MCF 10A (cell line): Measurements from ENCODE around the gene HMOX2. TPM values are rescaled to one million over a fixed set of nuclear protein-coding genes. Genes with fewer than 3 reads are reported as not detected.

Experiments
- BruUV-seq: library from RNA; stranded (reverse); fragments of 400-500 nt; replicated peaks from 2 replicates; lab custom pipeline; 2021; lab: Mats Ljungman, UMichigan
- CTCF ChIA-PET: fragments of 300-600 bp; sonication (Branson Sonifier 250); formaldehyde crosslinking; extraction: SDS; loops from one replicate; lab custom pipeline; 2021; ENCODE audit warnings: antibody characterized with exemption, inconsistent platforms; lab: Yijun Ruan, JAX
- POLR2A ChIA-PET: fragments of 300-600, 350-650 bp; sonication (Branson Sonifier 250); formaldehyde crosslinking; extraction: SDS; loops from one replicate; lab custom pipeline; 2020; ENCODE audit warnings: antibody characterized with exemption, inconsistent platforms; lab: Yijun Ruan, JAX
- DNase-seq: peaks from one replicate; pipeline ENCODE4 v3.0.0-alpha.2; 2018; ENCODE audit not compliant: unreplicated experiment
- H3K27ac Mint-ChIP-seq: one replicate; pipeline ENCODE4 v1.8.0; 2022; ENCODE audit warnings: mild to moderate bottlenecking, low read depth, mixed read lengths; ENCODE audit not compliant: unreplicated experiment
- H3K27me3 Mint-ChIP-seq: one replicate; pipeline ENCODE4 v1.8.0; 2022; ENCODE audit warnings: mixed read lengths; ENCODE audit not compliant: insufficient read depth, unreplicated experiment
- H3K36me3 Mint-ChIP-seq: one replicate; pipeline ENCODE4 v1.8.0; 2022; ENCODE audit warnings: mild to moderate bottlenecking, moderate library complexity, mixed read lengths; ENCODE audit not compliant: insufficient read depth, unreplicated experiment
- H3K4me1 Mint-ChIP-seq: one replicate; pipeline ENCODE4 v1.8.0; 2022; ENCODE audit warnings: mixed read lengths; ENCODE audit not compliant: insufficient read depth, unreplicated experiment
- H3K4me3 Mint-ChIP-seq: one replicate; pipeline ENCODE4 v1.8.0; 2022; ENCODE audit warnings: mild to moderate bottlenecking, moderate library complexity, mixed read lengths; ENCODE audit not compliant: unreplicated experiment
- H3K9me3 Mint-ChIP-seq: one replicate; pipeline ENCODE4 v1.8.0; 2022; ENCODE audit warnings: mixed read lengths; ENCODE audit not compliant: unreplicated experiment
- intact Hi-C: fragments of 100-400 bp; cut with micrococcal nuclease; formaldehyde crosslinking; loops from 2 replicates; pipeline ENCODE4 v1.14.1; 2022
- total RNA-seq: library from RNA; stranded (reverse); gene quantifications from 2 replicates; pipeline ENCODE4 v1.2.3, GENCODE V29; 2022
- TF ChIP-seq, protein P1 (sequence below): fragments of 200-600 bp; IDR thresholded peaks from one replicate; pipeline ENCODE4 v1.8.0; 2022; ENCODE audit warnings: antibody characterized with exemption, mild to moderate bottlenecking; ENCODE audit not compliant: unreplicated experiment

Gene HMOX2
- total RNA-seq, 1 experiment from 2014 or later: 65.6 TPM

DNA sequence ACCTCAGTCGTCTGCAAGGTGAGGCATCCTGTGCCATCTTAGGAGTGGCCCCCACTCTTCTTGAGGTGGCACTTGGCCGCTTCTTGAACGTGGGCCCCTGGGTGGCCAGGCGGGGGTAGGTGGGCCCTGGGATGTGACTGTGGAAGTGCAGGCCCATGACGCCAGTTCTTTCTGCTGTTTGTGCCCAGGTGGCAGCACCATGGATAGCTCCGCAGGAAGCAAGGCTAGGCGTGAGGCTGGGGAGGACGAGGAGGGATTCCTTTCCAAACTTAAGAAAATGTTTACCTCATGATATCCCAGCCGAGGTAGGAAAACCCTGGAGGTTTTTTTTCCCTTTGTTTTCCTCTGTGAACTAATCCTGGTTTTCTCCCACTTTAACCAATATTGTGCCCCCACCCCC is 21.6 kb upstream of the HMOX2 start:
- no peak overlapping the region for H3K27ac Mint-ChIP-seq
- POLR2A ChIA-PET: interaction anchor here (0.8 kb wide), 1 partner anchor 14 kb away, joined by 3 read pairs; no protein-coding TSS in a partner anchor
- BruUV-seq: no TSS peak
- peaks cover 94% of the 10 kb centered on the region for H3K36me3 Mint-ChIP-seq
- H3K4me1 Mint-ChIP-seq: peaks cover 7% of the 10 kb centered on the region
- intact Hi-C loops: no loop called here
- no peaks in the 10 kb centered on the region for H3K27me3 Mint-ChIP-seq
- H3K9me3 Mint-ChIP-seq: no peaks in the 10 kb centered on the region
- no peak overlapping the region for H3K4me3 Mint-ChIP-seq
- TF ChIP-seq, protein P1, sequence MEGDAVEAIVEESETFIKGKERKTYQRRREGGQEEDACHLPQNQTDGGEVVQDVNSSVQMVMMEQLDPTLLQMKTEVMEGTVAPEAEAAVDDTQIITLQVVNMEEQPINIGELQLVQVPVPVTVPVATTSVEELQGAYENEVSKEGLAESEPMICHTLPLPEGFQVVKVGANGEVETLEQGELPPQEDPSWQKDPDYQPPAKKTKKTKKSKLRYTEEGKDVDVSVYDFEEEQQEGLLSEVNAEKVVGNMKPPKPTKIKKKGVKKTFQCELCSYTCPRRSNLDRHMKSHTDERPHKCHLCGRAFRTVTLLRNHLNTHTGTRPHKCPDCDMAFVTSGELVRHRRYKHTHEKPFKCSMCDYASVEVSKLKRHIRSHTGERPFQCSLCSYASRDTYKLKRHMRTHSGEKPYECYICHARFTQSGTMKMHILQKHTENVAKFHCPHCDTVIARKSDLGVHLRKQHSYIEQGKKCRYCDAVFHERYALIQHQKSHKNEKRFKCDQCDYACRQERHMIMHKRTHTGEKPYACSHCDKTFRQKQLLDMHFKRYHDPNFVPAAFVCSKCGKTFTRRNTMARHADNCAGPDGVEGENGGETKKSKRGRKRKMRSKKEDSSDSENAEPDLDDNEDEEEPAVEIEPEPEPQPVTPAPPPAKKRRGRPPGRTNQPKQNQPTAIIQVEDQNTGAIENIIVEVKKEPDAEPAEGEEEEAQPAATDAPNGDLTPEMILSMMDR: no peak
- CTCF ChIA-PET: interaction anchor here (0.5 kb wide), 1 partner anchor 257 kb away, joined by 5 read pairs; no protein-coding TSS in a partner anchor
- DNase-seq: no peak

DNA sequence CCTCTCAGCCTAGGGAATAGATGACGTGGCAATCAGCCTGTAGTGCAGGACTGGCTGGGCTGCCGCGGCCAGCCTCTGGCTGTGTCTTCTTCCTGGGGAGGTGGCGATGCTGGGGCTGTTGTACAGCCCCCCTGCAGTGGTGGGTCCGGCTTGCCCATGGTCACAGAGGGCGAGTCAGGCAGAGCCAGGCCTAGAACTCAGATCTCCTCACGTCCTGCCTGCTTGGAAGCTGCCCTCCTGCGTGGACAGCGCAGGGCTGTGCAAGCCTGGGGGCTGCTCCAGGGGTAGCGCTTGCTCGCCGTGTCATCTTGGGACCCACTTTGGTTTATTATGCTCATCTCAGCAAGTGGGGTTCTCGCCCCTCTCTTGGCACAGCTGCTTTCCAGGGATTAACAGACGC is 21.1 kb upstream of the HMOX2 start:
- no peak for DNase-seq
- H3K27me3 Mint-ChIP-seq: no peaks in the 10 kb centered on the region
- no peak overlapping the region for H3K27ac Mint-ChIP-seq
- no peaks in the 10 kb centered on the region for H3K9me3 Mint-ChIP-seq
- CTCF ChIA-PET: interaction anchor here (0.5 kb wide), 1 partner anchor 258 kb away, joined by 5 read pairs; no protein-coding TSS in a partner anchor
- no TSS peak for BruUV-seq
- TF ChIP-seq, protein P1: no peak
- POLR2A ChIA-PET: interaction anchor here (0.8 to 1.1 kb wide), 2 partner anchors 9 to 14 kb away, joined by 3 to 4 read pairs; no protein-coding TSS in a partner anchor
- intact Hi-C loops: no loop called here
- no peak overlapping the region for H3K4me3 Mint-ChIP-seq
- H3K4me1 Mint-ChIP-seq: peaks cover 7% of the 10 kb centered on the region
- peaks cover 94% of the 10 kb centered on the region for H3K36me3 Mint-ChIP-seq

DNA sequence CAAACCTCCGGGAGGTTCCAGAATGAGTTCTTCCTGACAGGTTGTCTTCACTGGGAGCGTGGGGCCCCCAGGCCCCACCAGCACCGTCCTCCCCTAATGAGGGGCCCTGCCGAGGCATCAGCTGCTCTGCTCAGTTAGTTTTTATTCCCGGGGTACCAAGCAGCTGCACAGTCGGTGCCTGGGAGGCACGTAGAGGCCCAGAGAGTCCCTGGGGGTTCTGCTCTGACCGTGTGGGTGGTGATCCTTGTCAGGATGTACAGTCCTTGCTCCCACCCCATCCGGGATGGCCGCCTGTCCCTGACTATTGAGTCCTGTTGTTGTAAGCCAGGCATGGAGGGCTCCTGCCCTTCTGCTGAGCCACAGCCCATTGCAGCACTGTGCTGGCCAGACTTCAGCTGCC is 20.2 kb upstream of the HMOX2 start:
- peaks cover 93% of the 10 kb centered on the region for H3K36me3 Mint-ChIP-seq
- ChIA-PET CTCF (no interaction called here), POLR2A (interaction anchor here (1.1 kb wide), 1 partner anchor 8 kb away, joined by 4 read pairs; no protein-coding TSS in a partner anchor)
- DNase-seq: no peak
- no peaks in the 10 kb centered on the region for H3K27me3 Mint-ChIP-seq
- no peak overlapping the region for H3K4me3 Mint-ChIP-seq
- no TSS peak for BruUV-seq
- intact Hi-C loops: no loop called here
- TF ChIP-seq, protein P1: no peak
- H3K4me1 Mint-ChIP-seq: peaks cover 7% of the 10 kb centered on the region
- no peaks in the 10 kb centered on the region for H3K9me3 Mint-ChIP-seq
- no peak overlapping the region for H3K27ac Mint-ChIP-seq

DNA sequence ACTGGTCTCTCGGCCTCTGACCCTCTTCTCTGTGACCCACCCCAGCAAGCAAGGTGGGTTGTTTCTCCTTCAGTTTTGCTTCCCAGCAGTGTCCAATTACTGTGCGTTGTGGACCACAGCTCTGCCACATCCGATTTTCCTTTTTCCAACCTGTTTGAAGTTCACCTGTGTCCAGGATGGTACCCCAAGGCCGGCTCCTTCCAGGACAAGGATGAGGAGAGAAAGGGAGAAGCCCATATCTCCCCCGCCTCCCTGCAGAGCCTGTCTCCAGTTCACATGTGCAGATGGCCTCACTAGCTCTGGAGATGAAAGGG is 15.3 kb upstream of the HMOX2 start:
- H3K27me3 Mint-ChIP-seq: no peaks in the 10 kb centered on the region
- peaks cover 18% of the 10 kb centered on the region for H3K4me1 Mint-ChIP-seq
- ChIA-PET CTCF (interaction anchor here (0.6 to 1.3 kb wide), 2 partner anchors 32 to 558 kb away, joined by 3 read pairs; no protein-coding TSS in a partner anchor), POLR2A (interaction anchor here (0.7 to 2.0 kb wide), 2 partner anchors 35 to 484 kb away, joined by 3 to 5 read pairs; no protein-coding TSS in a partner anchor)
- intact Hi-C loops: no loop called here
- TF ChIP-seq, protein P1: no peak
- DNase-seq: no peak
- H3K4me3 Mint-ChIP-seq: no peak overlapping the region
- H3K27ac Mint-ChIP-seq: no peak overlapping the region
- H3K9me3 Mint-ChIP-seq: no peaks in the 10 kb centered on the region
- no TSS peak for BruUV-seq
- H3K36me3 Mint-ChIP-seq: peaks cover 65% of the 10 kb centered on the region
